IMR-90 (cell line): ENCODE measurements around the gene PTPRF. TPM values are rescaled to one million over a fixed set of nuclear protein-coding genes. Genes with fewer than 3 reads are reported as not detected.

ENCODE experiments used
- ATAC-seq: fragments of 200-7000 bp; cut with Tn5 transposase; 2 replicates; pipeline ENCODE4 v1.9.1; 2020; ENCODE audit warnings: low read depth, mild to moderate bottlenecking, moderate library complexity
- BruUV-seq: library from RNA; stranded (reverse); fragments of 400-500 nt; replicated peaks from 2 replicates; lab custom pipeline; 2021; lab: Mats Ljungman, UMichigan
- CTCF ChIA-PET: fragments of 300-600 bp; formaldehyde crosslinking; extraction: SDS; loops from one replicate; lab custom pipeline; 2021; ENCODE audit warnings: antibody characterized with exemption; lab: Yijun Ruan, JAX
- POLR2A ChIA-PET: fragments of 300-600 bp; sonication (Branson Sonifier 250); formaldehyde crosslinking; loops from one replicate; lab custom pipeline; 2022; ENCODE audit warnings: antibody characterized with exemption; ENCODE audit not compliant: unreplicated experiment; lab: Charles Lee
- DNase-seq: peaks from one replicate; pipeline ENCODE4 v3.0.0; 2013
- H2AFZ ChIP-seq: replicated peaks from 2 replicates; pipeline ENCODE3; 2013; ENCODE audit warnings: low read length, mild to moderate bottlenecking; ENCODE audit not compliant: poor library complexity
- H2AK5ac ChIP-seq: 2 replicates; pipeline ENCODE4 v1.6.1; 2013; ENCODE audit warnings: low read depth, low read length, inconsistent platforms
- H2AK9ac ChIP-seq: replicated peaks from 2 replicates; pipeline ENCODE3; 2013; ENCODE audit warnings: mild to moderate bottlenecking, low read depth, low read length, moderate library complexity; ENCODE audit not compliant: poor library complexity
- H2BK120ac ChIP-seq: 2 replicates; pipeline ENCODE4 v1.6.1; 2013; ENCODE audit warnings: low read depth, low read length, inconsistent platforms
- H2BK15ac ChIP-seq: 3 replicates; pipeline ENCODE4 v1.6.1; 2013; ENCODE audit warnings: low read depth, low read length, inconsistent platforms
- H2BK20ac ChIP-seq: 2 replicates; pipeline ENCODE4 v1.6.1; 2013; ENCODE audit warnings: low read depth, mild to moderate bottlenecking, inconsistent platforms, low read length, moderate library complexity
- H2BK5ac ChIP-seq: 2 replicates; pipeline ENCODE4 v1.6.1; 2013; ENCODE audit warnings: mild to moderate bottlenecking, low read depth, low read length, inconsistent platforms; ENCODE audit not compliant: poor library complexity, severe bottlenecking
- H3K14ac ChIP-seq: replicated peaks from 2 replicates; pipeline ENCODE4 v1.6.1; 2013; ENCODE audit warnings: low read depth, low read length, inconsistent platforms
- H3K18ac ChIP-seq: 2 replicates; pipeline ENCODE4 v1.6.1; 2013; ENCODE audit warnings: low read depth, low read length, control low read depth
- H3K23ac ChIP-seq: 2 replicates; pipeline ENCODE4 v1.6.1; 2013; ENCODE audit warnings: low read depth, low read length, inconsistent platforms
- H3K27ac ChIP-seq: 2 replicates; pipeline ENCODE4 v1.5.1; 2013; ENCODE audit warnings: mild to moderate bottlenecking, control low read depth, low read length; ENCODE audit not compliant: insufficient read depth
- H3K27me3 ChIP-seq: 2 replicates; pipeline ENCODE4 v1.6.1; 2013; ENCODE audit warnings: low read length; ENCODE audit not compliant: control insufficient read depth, insufficient read depth
- H3K36me3 ChIP-seq: 2 replicates; pipeline ENCODE4 v1.6.1; 2013; ENCODE audit warnings: low read length, mixed read lengths; ENCODE audit not compliant: control insufficient read depth, insufficient read depth
- H3K4ac ChIP-seq: 2 replicates; pipeline ENCODE4 v1.6.1; 2013; ENCODE audit warnings: low read depth, low read length, inconsistent platforms
- H3K4me1 ChIP-seq: 2 replicates; pipeline ENCODE4 v1.6.1; 2013; ENCODE audit warnings: low read length, mixed read lengths; ENCODE audit not compliant: control insufficient read depth, insufficient read depth
- H3K4me2 ChIP-seq: 2 replicates; pipeline ENCODE4 v1.6.1; 2013; ENCODE audit warnings: low read depth, mild to moderate bottlenecking, control low read depth, low read length, moderate library complexity
- H3K4me3 ChIP-seq: 2 replicates; pipeline ENCODE4 v1.5.1; 2013; ENCODE audit warnings: low read depth, mild to moderate bottlenecking, control low read depth, low read length, moderate library complexity; ENCODE audit not compliant: insufficient read depth
- H3K56ac ChIP-seq: 2 replicates; pipeline ENCODE4 v1.6.1; 2013; ENCODE audit warnings: low read length, inconsistent platforms; ENCODE audit not compliant: insufficient read depth; ENCODE audit errors: extremely low read depth
- H3K79me1 ChIP-seq, 2 experiments: 2 replicates each; pipeline ENCODE4 v1.6.1; 2013; ENCODE audit warnings: low read length in 2 of 2, inconsistent platforms in 1 of 2, low read depth in 1 of 2
- H3K9ac ChIP-seq: 2 replicates; pipeline ENCODE4 v1.6.1; 2013; ENCODE audit warnings: low read depth, low read length, control low read depth
- H3K9me1 ChIP-seq: 2 replicates; pipeline ENCODE4 v1.6.1; 2013; ENCODE audit warnings: low read length, inconsistent platforms; ENCODE audit not compliant: insufficient read depth
- H3K9me3 ChIP-seq: 2 replicates; pipeline ENCODE4 v1.6.1; 2013; ENCODE audit warnings: low read length; ENCODE audit not compliant: control insufficient read depth, insufficient read depth
- H4K20me1 ChIP-seq: 2 replicates; pipeline ENCODE4 v1.6.1; 2013; ENCODE audit warnings: low read length, inconsistent platforms; ENCODE audit not compliant: insufficient read depth
- H4K5ac ChIP-seq: 2 replicates; pipeline ENCODE4 v1.6.1; 2013; ENCODE audit warnings: mild to moderate bottlenecking, low read depth, low read length, control low read depth
- H4K8ac ChIP-seq, 2 experiments: 2 replicates each; pipeline ENCODE4 v1.6.1; 2013; ENCODE audit warnings: low read depth in 2 of 2, low read length in 2 of 2, control low read depth in 1 of 2, inconsistent platforms in 1 of 2
- H4K91ac ChIP-seq: 2 replicates; pipeline ENCODE4 v1.6.1; 2013; ENCODE audit warnings: low read depth, low read length, inconsistent platforms; ENCODE audit not compliant: insufficient read depth
- BHLHE40 ChIP-seq: fragments of 150-350 bp; IDR thresholded peaks from 2 replicates; pipeline ENCODE4 v1.6.1; 2016; ENCODE audit warnings: mild to moderate bottlenecking, low read depth, low read length
- CEBPB ChIP-seq: IDR thresholded peaks from 2 replicates; pipeline ENCODE4 v1.6.1; 2012; ENCODE audit warnings: low read depth, low read length, improper control_type of control experiment
- CHD1 ChIP-seq: IDR thresholded peaks from 2 replicates; pipeline ENCODE4 v1.6.1; 2012; ENCODE audit warnings: low read depth, low read length, improper control_type of control experiment
- FOS ChIP-seq: fragments of 150-350 bp; IDR thresholded peaks from 2 replicates; pipeline ENCODE4 v1.6.1; 2016; ENCODE audit warnings: low read depth, low read length
- MAFK ChIP-seq: IDR thresholded peaks from 2 replicates; pipeline ENCODE4 v1.6.1; 2012; ENCODE audit warnings: low read depth, low read length, improper control_type of control experiment
- MAZ ChIP-seq: IDR thresholded peaks from 2 replicates; pipeline ENCODE4 v1.6.1; 2012; ENCODE audit warnings: low read depth, mild to moderate bottlenecking, low read length, improper control_type of control experiment, moderate library complexity, borderline replicate concordance
- MXI1 ChIP-seq: IDR thresholded peaks from 2 replicates; pipeline ENCODE4 v1.6.1; 2012; ENCODE audit warnings: low read depth, mild to moderate bottlenecking, low read length, moderate library complexity, borderline replicate concordance
- NFE2L2 ChIP-seq: fragments of 150-350 bp; IDR thresholded peaks from 2 replicates; pipeline ENCODE4 v1.6.1; 2016; ENCODE audit warnings: low read depth, mild to moderate bottlenecking, low read length
- POLR2A ChIP-seq: IDR thresholded peaks from 2 replicates; pipeline ENCODE4 v1.6.1; 2012; ENCODE audit warnings: mild to moderate bottlenecking, low read depth, low read length
- RAD21 ChIP-seq: IDR thresholded peaks from 2 replicates; pipeline ENCODE4 v1.6.1; 2012; ENCODE audit warnings: low read length, improper control_type of control experiment
- RCOR1 ChIP-seq: IDR thresholded peaks from 2 replicates; pipeline ENCODE4 v1.6.1; 2012; ENCODE audit warnings: mild to moderate bottlenecking, low read length, improper control_type of control experiment; ENCODE audit not compliant: insufficient replicate concordance
- RFX5 ChIP-seq: IDR thresholded peaks from 2 replicates; pipeline ENCODE4 v1.8.0; 2012; ENCODE audit warnings: low read depth, mild to moderate bottlenecking, low read length, moderate library complexity
- SMC3 ChIP-seq: fragments of 150-350 bp; IDR thresholded peaks from 2 replicates; pipeline ENCODE4 v1.6.1; 2016; ENCODE audit warnings: low read depth, mild to moderate bottlenecking, antibody characterized with exemption, low read length, moderate library complexity
- USF2 ChIP-seq: fragments of 150-350 bp; IDR thresholded peaks from 2 replicates; pipeline ENCODE4 v1.6.1; 2017; ENCODE audit warnings: mild to moderate bottlenecking, antibody characterized with exemption, low read length, low read depth
- WGBS, 2 experiments: methylation state at CpG; one replicate each; pipeline versions ENCODE4 v1.1.5 to v1.1.7; 2013; ENCODE audit warnings: missing lambda C conversion rate in 2 of 2; ENCODE audit not compliant: insufficient read length in 1 of 2; ENCODE audit errors: extremely low coverage in 2 of 2; 5-methylcytosine and 5-hydroxymethylcytosine counted together
- dilution Hi-C: fragments of 300-500 bp; cut with HindIII; formaldehyde crosslinking; loops from one replicate; pipeline ENCODE4 v1.14.3; 2018; ENCODE audit warnings: low sequenced_read_pairs; ENCODE audit not compliant: unreplicated experiment
- in situ Hi-C: fragments of 300-500 bp; cut with MboI; formaldehyde crosslinking; loops from 3 replicates; pipeline ENCODE4 v1.14.3; 2019; ENCODE audit warnings: low sequenced_read_pairs, inconsistent platforms, mixed read lengths
- intact Hi-C: fragments of 100-400 bp; cut with micrococcal nuclease; formaldehyde crosslinking; loops from 2 replicates; pipeline ENCODE4 v1.10.0; 2022
- polyA plus RNA-seq, 3 experiments: library from polyadenylated mRNA; depleted of rRNA; stranded (reverse); fragments of >200 nt; gene quantifications; 2 replicates each; pipeline ENCODE4 v1.2.3, GENCODE V29; 2012; ENCODE audit warnings: low replicate concordance in 1 of 3
- total RNA-seq: library from RNA; depleted of rRNA; stranded (reverse); fragments of >200 nt; gene quantifications from 2 replicates; pipeline ENCODE4 v1.2.3, GENCODE V29; 2012
- TF ChIP-seq, protein P1 (sequence below): conservative IDR thresholded peaks from 2 replicates; pipeline ENCODE4 v1.5.1; 2012; ENCODE audit warnings: mild to moderate bottlenecking, low read depth, low read length, improper control_type of control experiment
- TF ChIP-seq, protein P2 (sequence below): fragments of 150-350 bp; IDR thresholded peaks from 2 replicates; pipeline ENCODE4 v1.6.1; 2016; ENCODE audit warnings: low read depth, mild to moderate bottlenecking, low read length, moderate library complexity, borderline replicate concordance

The PTPRF gene
- total and polyA plus RNA-seq, 2 of the 4 experiments (the other 2 are of a cell fraction): 25.8 to 92.3 TPM

DNA sequence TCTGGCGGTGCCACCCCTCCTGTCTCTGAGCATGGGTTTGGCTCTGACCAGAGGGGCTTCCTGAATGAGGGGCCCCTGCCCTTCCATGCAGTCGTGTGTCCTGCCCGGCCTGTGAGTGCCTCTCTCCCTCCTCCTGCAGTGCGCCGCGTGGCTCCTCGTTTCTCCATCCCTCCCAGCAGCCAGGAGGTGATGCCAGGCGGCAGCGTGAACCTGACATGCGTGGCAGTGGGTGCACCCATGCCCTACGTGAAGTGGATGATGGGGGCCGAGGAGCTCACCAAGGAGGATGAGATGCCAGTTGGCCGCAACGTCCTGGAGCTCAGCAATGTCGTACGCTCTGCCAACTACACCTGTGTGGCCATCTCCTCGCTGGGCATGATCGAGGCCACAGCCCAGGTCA, 57.9 kb downstream of the PTPRF start:
- Histone ChIP-seq H4K91ac (no peak overlapping the region), H3K4ac (no peak overlapping the region), H4K5ac (no peak overlapping the region), H3K36me3 (peaks cover 34% of the 10 kb centered on the region), H2BK15ac (no peak overlapping the region), H3K4me3 (no peak overlapping the region), H3K9me3 (no peaks in the 10 kb centered on the region), H2AK9ac (no peak overlapping the region), H3K14ac (no peak overlapping the region), H4K8ac (no peak overlapping the region), H3K18ac (no peak overlapping the region), H2BK120ac (no peak overlapping the region), H3K4me1 (peaks cover 8% of the 10 kb centered on the region), H3K9ac (no peak overlapping the region), H2AK5ac (no peak overlapping the region), H2BK5ac (no peak overlapping the region), H4K20me1 (0 out of 2 replicates have a peak, but pooled peaks cover 3% of the 10 kb centered on the region), H2AFZ (no peak overlapping the region), H3K9me1 (peaks cover 16% of the 10 kb centered on the region; the same call in 1 of the 2 replicates), H3K23ac (no peak overlapping the region), H2BK20ac (no peak overlapping the region), H3K27me3 (no peaks in the 10 kb centered on the region), H3K56ac (no peak overlapping the region), H3K27ac (no peak overlapping the region), H3K4me2 (no peak overlapping the region), H3K79me1 (peaks cover 17 to 48% of the 10 kb centered on the region in 2 experiments)
- TF ChIP-seq, protein P1, sequence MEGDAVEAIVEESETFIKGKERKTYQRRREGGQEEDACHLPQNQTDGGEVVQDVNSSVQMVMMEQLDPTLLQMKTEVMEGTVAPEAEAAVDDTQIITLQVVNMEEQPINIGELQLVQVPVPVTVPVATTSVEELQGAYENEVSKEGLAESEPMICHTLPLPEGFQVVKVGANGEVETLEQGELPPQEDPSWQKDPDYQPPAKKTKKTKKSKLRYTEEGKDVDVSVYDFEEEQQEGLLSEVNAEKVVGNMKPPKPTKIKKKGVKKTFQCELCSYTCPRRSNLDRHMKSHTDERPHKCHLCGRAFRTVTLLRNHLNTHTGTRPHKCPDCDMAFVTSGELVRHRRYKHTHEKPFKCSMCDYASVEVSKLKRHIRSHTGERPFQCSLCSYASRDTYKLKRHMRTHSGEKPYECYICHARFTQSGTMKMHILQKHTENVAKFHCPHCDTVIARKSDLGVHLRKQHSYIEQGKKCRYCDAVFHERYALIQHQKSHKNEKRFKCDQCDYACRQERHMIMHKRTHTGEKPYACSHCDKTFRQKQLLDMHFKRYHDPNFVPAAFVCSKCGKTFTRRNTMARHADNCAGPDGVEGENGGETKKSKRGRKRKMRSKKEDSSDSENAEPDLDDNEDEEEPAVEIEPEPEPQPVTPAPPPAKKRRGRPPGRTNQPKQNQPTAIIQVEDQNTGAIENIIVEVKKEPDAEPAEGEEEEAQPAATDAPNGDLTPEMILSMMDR: no peak
- TF ChIP-seq SMC3: no peak
- TF ChIP-seq FOS: no peak
- TF ChIP-seq BHLHE40: no peak
- no peak for TF ChIP-seq MXI1
- TF ChIP-seq MAFK: no peak
- no peak for TF ChIP-seq RAD21
- no peak for TF ChIP-seq NFE2L2
- TF ChIP-seq, protein P2, sequence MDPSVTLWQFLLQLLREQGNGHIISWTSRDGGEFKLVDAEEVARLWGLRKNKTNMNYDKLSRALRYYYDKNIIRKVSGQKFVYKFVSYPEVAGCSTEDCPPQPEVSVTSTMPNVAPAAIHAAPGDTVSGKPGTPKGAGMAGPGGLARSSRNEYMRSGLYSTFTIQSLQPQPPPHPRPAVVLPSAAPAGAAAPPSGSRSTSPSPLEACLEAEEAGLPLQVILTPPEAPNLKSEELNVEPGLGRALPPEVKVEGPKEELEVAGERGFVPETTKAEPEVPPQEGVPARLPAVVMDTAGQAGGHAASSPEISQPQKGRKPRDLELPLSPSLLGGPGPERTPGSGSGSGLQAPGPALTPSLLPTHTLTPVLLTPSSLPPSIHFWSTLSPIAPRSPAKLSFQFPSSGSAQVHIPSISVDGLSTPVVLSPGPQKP: no peak
- no peak for TF ChIP-seq MAZ
- TF ChIP-seq RFX5: no peak
- no peak for TF ChIP-seq CEBPB
- no peak for TF ChIP-seq USF2
- no peak for TF ChIP-seq POLR2A
- TF ChIP-seq RCOR1: no peak
- no peak for TF ChIP-seq CHD1
- BruUV-seq: no TSS peak
- 98% methylated on average over 8 of the region's 18 CpGs; no CpG with 5 or more reads in 1 of the 2 experiments for WGBS, 2 experiments
- no peak for ATAC-seq
- ChIA-PET CTCF (no interaction called here), POLR2A (no interaction called here)
- intact Hi-C loops (no loop called here), in situ Hi-C loops (no loop called here), dilution Hi-C loops (no loop called here)
- no peak for DNase-seq
